Fibroblast of villous mesenchyme (primary cell): ENCODE data around the gene LUZP1. TPM values are rescaled to one million over a fixed set of nuclear protein-coding genes. Genes with fewer than 3 reads are reported as not detected.

Source experiments
- DNase-seq: peaks from one replicate; pipeline ENCODE4 v3.0.0-alpha.2; 2010; ENCODE audit warnings: low read depth
- H3K4me3 ChIP-seq: 2 replicates; pipeline ENCODE4 v1.5.1; 2011; ENCODE audit warnings: low read depth, mild to moderate bottlenecking, low read length
- CTCF ChIP-seq: IDR thresholded peaks from 2 replicates; pipeline ENCODE4 v1.5.1; 2012; ENCODE audit warnings: low read depth, mild to moderate bottlenecking, low read length; ENCODE audit not compliant: insufficient read depth
- total RNA-seq: library from RNA; depleted of rRNA; stranded (reverse); fragments of >200 nt; gene quantifications from 2 replicates; pipeline ENCODE4 v1.2.3, GENCODE V29; 2012

The LUZP1 gene
- total RNA-seq, 1 donor, result 55.3 TPM

GRCh38 chr1:23168079-23168444 is 594 bp downstream of the LUZP1 start:
- DNase-seq, result no peak
- no peak for TF ChIP-seq CTCF
- peak overlapping the region; percentile 95 for H3K4me3 ChIP-seq

- DNase-seq, result peak; percentile 78
Observed at GRCh38 chr1:23167353-23168078, 1.1 kb downstream of the LUZP1 start.

GRCh38 chr1:23166854-23167253 is 1.8 kb downstream of the LUZP1 start:
- H3K4me3 ChIP-seq, result peak overlapping the region; percentile 95
- DNase-seq, result no peak
- TF ChIP-seq CTCF, result no peak

More at GRCh38 chr1:23167353-23168078, 1.1 kb downstream of the LUZP1 start:
- peak overlapping the region; percentile 95 for H3K4me3 ChIP-seq
- TF ChIP-seq CTCF, result no peak

DNA sequence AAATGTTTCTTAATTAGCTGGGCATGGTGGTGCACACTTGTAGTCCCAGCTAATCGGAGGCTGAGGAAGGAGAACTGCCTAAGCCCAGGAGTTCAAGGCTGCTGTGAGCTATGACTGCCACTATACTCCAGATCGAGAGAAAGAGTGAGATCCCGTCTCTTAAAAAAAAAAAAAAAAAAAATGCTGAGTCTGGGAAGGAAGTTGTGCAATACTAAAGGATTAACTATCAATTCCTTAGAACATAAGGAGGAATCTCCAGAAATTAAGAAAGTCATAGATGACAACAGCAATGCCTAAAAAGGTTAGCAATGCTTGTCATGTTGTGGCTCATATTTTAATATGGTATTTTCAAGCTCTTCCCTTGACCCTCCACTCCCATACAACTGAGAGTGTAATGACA is 5.3 kb downstream of the LUZP1 start:
- no peak overlapping the region for H3K4me3 ChIP-seq
- DNase-seq, result peak; percentile 63
- TF ChIP-seq CTCF, result no peak

GRCh38 chr1:23159963-23160877 is 8.4 kb downstream of the LUZP1 start:
- no peak for TF ChIP-seq CTCF
- DNase-seq, result no peak
- H3K4me3 ChIP-seq, result no peak overlapping the region

DNA sequence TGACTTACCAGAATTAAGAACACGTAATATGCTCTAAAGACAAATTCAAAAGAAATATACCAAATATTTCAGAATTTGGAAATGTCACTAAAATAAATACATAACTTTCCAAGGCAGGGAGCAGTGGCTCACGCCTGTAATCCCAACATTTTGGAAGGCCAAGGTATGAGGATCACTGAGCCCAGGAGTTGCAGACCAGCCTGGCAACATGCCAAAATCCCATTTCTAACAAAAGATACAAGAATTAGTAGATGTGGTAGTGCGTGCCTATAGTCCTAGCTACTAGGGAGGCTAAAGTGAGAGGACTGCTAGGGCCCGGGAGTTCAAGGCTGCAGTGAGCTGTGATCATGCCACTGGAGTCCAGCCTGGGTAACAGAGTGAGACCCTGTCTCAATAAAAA is 11.7 kb downstream of the LUZP1 start:
- DNase-seq, result no peak
- TF ChIP-seq CTCF, result no peak
- H3K4me3 ChIP-seq, result no peak overlapping the region
